GM23248 (cell line): ENCODE results near the gene FAM13C. TPM values are rescaled to one million over a fixed set of nuclear protein-coding genes. Genes with fewer than 3 reads are reported as not detected.

ENCODE experiments used
- DNase-seq: peaks from one replicate; pipeline ENCODE4 v3.0.0-alpha.2; 2015
- H2AFZ ChIP-seq: fragments of 200-600 bp; sonication (generic); 2 replicates; pipeline ENCODE4 v1.6.1; 2016; ENCODE audit warnings: antibody characterized with exemption
- H3F3A ChIP-seq: fragments of 200-600 bp; sonication (generic); 2 replicates; pipeline ENCODE4 v1.6.1; 2016; ENCODE audit warnings: mild to moderate bottlenecking, antibody characterized with exemption, mixed run types; ENCODE audit not compliant: insufficient read depth
- H3K27ac ChIP-seq: fragments of 200-600 bp; sonication (generic); 2 replicates; pipeline ENCODE4 v1.5.1; 2016; ENCODE audit warnings: mild to moderate bottlenecking
- H3K27me3 ChIP-seq: fragments of 200-600 bp; sonication (generic); replicated peaks from 2 replicates; pipeline ENCODE4 v1.6.1; 2016; ENCODE audit warnings: mild to moderate bottlenecking; ENCODE audit not compliant: insufficient read depth
- H3K36me3 ChIP-seq: fragments of 200-600 bp; sonication (generic); 2 replicates; pipeline ENCODE4 v1.6.1; 2016; ENCODE audit warnings: low read depth, mild to moderate bottlenecking
- H3K4me1 ChIP-seq: fragments of 200-600 bp; sonication (generic); 2 replicates; pipeline ENCODE4 v1.6.1; 2016; ENCODE audit warnings: mild to moderate bottlenecking; ENCODE audit not compliant: insufficient read depth
- H3K4me2 ChIP-seq: fragments of 200-600 bp; sonication (generic); one replicate; pipeline ENCODE4 v1.6.1; 2016; ENCODE audit warnings: mild to moderate bottlenecking; ENCODE audit not compliant: unreplicated experiment
- H3K4me3 ChIP-seq: fragments of 200-600 bp; sonication (generic); 2 replicates; pipeline ENCODE4 v1.5.1; 2016; ENCODE audit warnings: mild to moderate bottlenecking
- H3K79me2 ChIP-seq: fragments of 200-600 bp; sonication (generic); 2 replicates; pipeline ENCODE4 v1.6.1; 2016; ENCODE audit warnings: mild to moderate bottlenecking; ENCODE audit not compliant: insufficient read depth
- H3K9ac ChIP-seq: fragments of 200-600 bp; sonication (generic); 2 replicates; pipeline ENCODE4 v1.6.1; 2016; ENCODE audit warnings: mild to moderate bottlenecking
- H3K9me2 ChIP-seq: fragments of 200-600 bp; sonication (generic); 2 replicates; pipeline ENCODE4 v1.6.1; 2016; ENCODE audit warnings: mixed run types, mild to moderate bottlenecking, moderate library complexity; ENCODE audit not compliant: insufficient read depth
- H3K9me3 ChIP-seq: fragments of 200-600 bp; sonication (generic); one replicate; pipeline ENCODE4 v1.6.1; 2017; ENCODE audit warnings: low read depth
- H4K20me1 ChIP-seq: fragments of 200-600 bp; sonication (generic); 2 replicates; pipeline ENCODE4 v1.6.0; 2016; ENCODE audit not compliant: insufficient read depth
- EZH2 ChIP-seq: fragments of 200-600 bp; sonication (generic); IDR thresholded peaks from 2 replicates; pipeline ENCODE4 v1.6.1; 2018; ENCODE audit warnings: antibody characterized with exemption, mild to moderate bottlenecking; ENCODE audit not compliant: insufficient read depth, poor library complexity, severe bottlenecking
- EZH2phosphoT487 ChIP-seq: fragments of 200-600 bp; sonication (generic); IDR thresholded peaks from 2 replicates; pipeline ENCODE4 v1.6.1; 2018; ENCODE audit warnings: antibody characterized with exemption, moderate library complexity, mild to moderate bottlenecking, low read depth; ENCODE audit not compliant: insufficient read depth
- WGBS, 2 experiments: methylation state at CpG; one replicate each; pipeline ENCODE4 v1.1.6; 2015 to 2017; ENCODE audit warnings: low lambda C conversion rate in 2 of 2, low coverage in 1 of 2; ENCODE audit errors: missing lambda C conversion rate in 2 of 2; 5-methylcytosine and 5-hydroxymethylcytosine counted together
- in situ Hi-C: fragments of 300-500 bp; cut with MboI; formaldehyde crosslinking; loops from 2 replicates; pipeline ENCODE4 v1.15.0; 2020
- polyA plus RNA-seq: library from polyadenylated mRNA; unstranded; fragments of >200 nt; fragmentation: Nextera tagmentation; extraction: Ambion mirVana; gene quantifications from 2 replicates; pipeline ENCODE4 v1.2.1, GENCODE V29; 2016
- total RNA-seq: library from RNA; depleted of rRNA; stranded (reverse); fragments of >200 nt; shearing (Covaris generic); gene quantifications from 2 replicates; pipeline ENCODE4 v1.2.3, GENCODE V29; 2014

Gene FAM13C
- total and polyA plus RNA-seq, 2 experiments from 2014 or later, result 0.54 to 0.56 TPM

- H3K9me3 ChIP-seq, result no peaks in the 10 kb centered on the region
- DNase-seq, result no peak
- H3K9ac ChIP-seq, result no peak overlapping the region
- no peak overlapping the region for H3K4me2 ChIP-seq
- no peak for TF ChIP-seq EZH2phosphoT487
- TF ChIP-seq EZH2, result no peak
- no peak overlapping the region for H3K27ac ChIP-seq
- no peaks in the 10 kb centered on the region for H3K79me2 ChIP-seq
- peaks cover 21% of the 10 kb centered on the region for H3K4me1 ChIP-seq
- no peaks in the 10 kb centered on the region for H3K27me3 ChIP-seq
- H4K20me1 ChIP-seq, result no peaks in the 10 kb centered on the region
- H2AFZ ChIP-seq, result no peak overlapping the region
- H3K9me2 ChIP-seq, result no peaks in the 10 kb centered on the region
- 63 to 70% methylated on average over 1 of the region's 1 CpG for WGBS, 2 experiments
- H3F3A ChIP-seq, result peaks cover 20% of the 10 kb centered on the region
- H3K4me3 ChIP-seq, result no peak overlapping the region
- H3K36me3 ChIP-seq, result no peaks in the 10 kb centered on the region
- in situ Hi-C loops, result no loop called here
Observed at GRCh38 chr10:59340285-59340684, 22.1 kb downstream of the FAM13C start.

GRCh38 chr10:59339351-59339750 lies 23.0 kb downstream of the FAM13C start:
- no peak for DNase-seq
- no peak overlapping the region for H2AFZ ChIP-seq
- H3K4me2 ChIP-seq, result no peak overlapping the region
- TF ChIP-seq EZH2, result no peak
- no peak for TF ChIP-seq EZH2phosphoT487
- no peak overlapping the region for H3K9ac ChIP-seq
- no peaks in the 10 kb centered on the region for H3K79me2 ChIP-seq
- in situ Hi-C loops, result no loop called here
- no peaks in the 10 kb centered on the region for H3K27me3 ChIP-seq
- no peaks in the 10 kb centered on the region for H3K9me3 ChIP-seq
- peaks cover 21% of the 10 kb centered on the region for H3K4me1 ChIP-seq
- H4K20me1 ChIP-seq, result no peaks in the 10 kb centered on the region
- no peak overlapping the region for H3K4me3 ChIP-seq
- 50 to 51% methylated on average over 1 of the region's 1 CpG for WGBS, 2 experiments
- H3F3A ChIP-seq, result peaks cover 20% of the 10 kb centered on the region
- no peaks in the 10 kb centered on the region for H3K36me3 ChIP-seq
- no peak overlapping the region for H3K27ac ChIP-seq
- H3K9me2 ChIP-seq, result no peaks in the 10 kb centered on the region

- Histone ChIP-seq H3K27me3 (no peaks in the 10 kb centered on the region), H3K36me3 (no peaks in the 10 kb centered on the region), H2AFZ (peak overlapping the region; percentile 41), H3K9me3 (no peaks in the 10 kb centered on the region), H4K20me1 (no peaks in the 10 kb centered on the region), H3K9ac (no peak overlapping the region), H3F3A (peaks cover 20% of the 10 kb centered on the region), H3K4me2 (peak overlapping the region; percentile 47), H3K9me2 (no peaks in the 10 kb centered on the region), H3K4me3 (no peak overlapping the region; the same call in 1 of the 2 replicates), H3K4me1 (peaks cover 21% of the 10 kb centered on the region), H3K79me2 (no peaks in the 10 kb centered on the region), H3K27ac (peak overlapping the region; percentile 71)
- in situ Hi-C loops, result no loop called here
- TF ChIP-seq EZH2phosphoT487 (no peak), EZH2 (no peak)
- DNase-seq, result peak; percentile 63
Observed at GRCh38 chr10:59337201-59337652, 25.1 kb downstream of the FAM13C start.

- Histone ChIP-seq H3K4me2 (peak overlapping the region; percentile 47), H3K27me3 (no peaks in the 10 kb centered on the region), H4K20me1 (no peaks in the 10 kb centered on the region), H3K36me3 (no peaks in the 10 kb centered on the region), H3F3A (peaks cover 20% of the 10 kb centered on the region), H3K79me2 (no peaks in the 10 kb centered on the region), H3K9ac (no peak overlapping the region), H3K9me3 (no peaks in the 10 kb centered on the region), H2AFZ (peak overlapping the region; percentile 41), H3K9me2 (no peaks in the 10 kb centered on the region), H3K27ac (peak overlapping the region; percentile 71), H3K4me3 (no peak overlapping the region; the same call in 1 of the 2 replicates), H3K4me1 (peaks cover 21% of the 10 kb centered on the region)
- peak; percentile 58 for DNase-seq
- WGBS, 2 experiments, result 0 to 5% methylated on average over 2 of the region's 2 CpGs
- in situ Hi-C loops, result no loop called here
- TF ChIP-seq EZH2, result no peak
- 0 out of 2 replicates have a peak, but pooled peaks have one; percentile 42 for TF ChIP-seq EZH2phosphoT487
Observed at GRCh38 chr10:59336632-59337031, 25.7 kb downstream of the FAM13C start.

- Histone ChIP-seq H4K20me1 (no peaks in the 10 kb centered on the region), H3K27me3 (no peaks in the 10 kb centered on the region), H3K79me2 (no peaks in the 10 kb centered on the region), H3K4me3 (no peak overlapping the region), H3K36me3 (no peaks in the 10 kb centered on the region), H3K9me2 (no peaks in the 10 kb centered on the region), H3K9ac (no peak overlapping the region), H3K9me3 (no peaks in the 10 kb centered on the region), H2AFZ (no peak overlapping the region), H3K4me1 (peaks cover 21% of the 10 kb centered on the region), H3F3A (peaks cover 20% of the 10 kb centered on the region), H3K4me2 (no peak overlapping the region), H3K27ac (no peak overlapping the region)
- no peak for TF ChIP-seq EZH2
- no peak for TF ChIP-seq EZH2phosphoT487
- DNase-seq, result no peak
- in situ Hi-C loops, result no loop called here
- WGBS, 2 experiments, result 85 to 94% methylated on average over 2 of the region's 2 CpGs
Observed at GRCh38 chr10:59335497-59335896, 26.9 kb downstream of the FAM13C start.
